ENCODE data around the gene TBC1D17. TPM values are rescaled to one million over a fixed set of nuclear protein-coding genes. Genes with fewer than 3 reads are reported as not detected.

The TBC1D17 gene
- total RNA-seq, 2 experiments from 2014 or later = 26.3 to 27.4 TPM

DNA sequence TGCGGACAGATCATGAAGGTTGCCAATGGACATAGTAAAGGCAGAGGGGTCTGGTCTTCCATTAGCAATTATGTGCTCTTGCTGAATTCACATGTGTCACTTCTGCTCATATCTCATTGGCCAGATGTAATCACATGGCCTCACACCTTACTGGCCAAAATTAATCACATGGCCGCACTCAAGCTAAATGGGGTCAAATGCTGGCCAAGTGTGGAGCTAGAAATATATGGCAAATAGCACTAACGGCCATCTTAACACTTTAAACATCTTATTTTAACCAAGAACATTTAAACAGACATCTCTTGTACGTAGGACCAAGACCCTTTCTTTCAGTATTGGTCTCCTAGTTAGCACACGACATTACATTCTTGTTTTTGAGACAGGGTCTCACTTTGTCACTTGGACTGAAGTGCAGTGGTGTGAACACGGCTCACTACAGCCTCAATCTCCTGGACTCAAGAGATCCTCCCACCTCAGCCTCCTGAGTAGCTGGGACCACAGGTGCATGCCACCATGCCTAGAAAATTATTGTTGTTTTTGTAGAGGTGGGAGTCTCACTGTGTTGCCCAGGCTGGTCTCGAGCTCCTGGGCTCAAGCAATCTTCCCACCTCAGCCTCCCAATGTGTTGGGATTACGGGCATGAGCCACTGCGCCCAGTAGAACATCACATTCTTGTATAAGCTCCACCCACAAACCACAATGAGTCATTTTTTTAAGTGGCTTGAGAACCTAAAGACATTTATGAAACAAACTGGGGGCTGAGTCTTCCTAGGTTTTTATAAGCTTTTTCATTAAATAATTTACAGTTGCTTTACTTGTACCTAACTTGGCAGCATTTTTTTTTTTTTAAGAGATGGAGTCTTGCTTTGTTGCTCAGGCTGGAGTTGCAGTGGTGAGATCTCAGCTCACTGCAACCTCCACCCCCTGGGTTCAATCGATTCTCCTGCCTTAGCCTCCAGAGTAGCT is 29.5 kb upstream of the TBC1D17 start:
- POLR2A ChIA-PET = interaction anchor here (1.1 kb wide), 1 partner anchor 21 kb away, joined by 5 read pairs; no protein-coding TSS in a partner anchor
- CTCF ChIA-PET = interaction anchor here (0.9 kb wide), 1 partner anchor 22 kb away, joined by 3 read pairs; no protein-coding TSS in a partner anchor

DNA sequence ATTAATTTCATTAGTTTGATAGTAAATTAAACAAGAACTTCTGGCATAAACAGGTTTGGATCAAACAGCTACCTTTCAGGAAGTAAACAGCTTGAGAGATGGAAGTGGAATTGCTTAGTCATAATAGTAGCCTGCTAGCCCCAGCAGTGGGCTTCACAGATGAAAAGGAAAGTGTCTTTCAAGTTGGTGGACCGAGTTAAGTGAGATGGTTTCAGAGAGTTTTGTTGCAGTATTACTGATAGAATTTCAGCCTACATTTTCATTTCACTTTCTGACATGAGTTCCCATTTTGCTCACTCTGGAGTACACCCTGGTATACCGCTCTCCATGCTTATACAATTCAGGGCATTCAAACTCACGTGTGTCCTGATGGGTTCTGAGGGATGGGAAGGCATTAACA is 28.6 kb upstream of the TBC1D17 start:
- ChIA-PET CTCF (no interaction called here), POLR2A (interaction anchor here (1.1 kb wide), 1 partner anchor 20 kb away, joined by 5 read pairs; no protein-coding TSS in a partner anchor)

DNA sequence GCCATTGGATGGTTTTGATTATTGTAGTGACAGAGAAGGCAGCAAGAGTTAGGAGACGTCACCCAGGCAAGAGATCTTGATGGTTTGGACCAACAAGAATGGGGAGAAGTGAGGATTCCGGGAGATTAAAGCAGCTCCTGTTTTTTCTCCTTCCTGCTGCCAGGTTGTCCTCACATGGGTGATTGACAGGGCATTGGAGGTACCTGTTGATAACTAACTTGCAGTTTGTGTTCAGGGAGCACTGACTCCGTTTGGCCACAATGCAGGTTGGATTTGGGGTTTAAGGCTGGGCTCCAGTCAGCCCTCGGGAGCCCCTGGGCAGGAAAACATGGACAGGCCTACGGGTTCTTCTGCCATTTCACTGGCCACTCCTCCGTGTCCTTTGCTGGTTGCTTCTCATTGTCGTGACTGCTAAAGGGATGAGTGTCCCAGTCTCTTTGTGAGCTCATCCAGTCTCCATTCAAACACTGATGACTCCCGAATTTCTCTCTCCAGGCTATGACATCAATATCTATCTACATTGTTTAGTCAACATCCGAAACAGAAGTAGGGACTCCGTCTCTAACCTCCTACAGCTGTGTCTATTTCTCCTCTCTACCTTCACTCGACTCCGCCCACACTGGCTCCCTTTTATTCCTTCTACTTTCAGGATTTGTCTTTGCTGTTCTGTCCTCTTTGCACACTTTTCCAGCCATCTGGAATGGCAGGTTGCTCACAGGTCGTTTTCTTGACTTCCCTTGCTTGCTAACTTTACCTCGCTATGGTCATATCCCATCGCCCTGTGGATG is 27.9 kb upstream of the TBC1D17 start:
- CTCF ChIA-PET = interaction anchor here (1.1 to 1.5 kb wide), 3 partner anchors 80 to 347 kb away, joined by 3 read pairs; partner anchors contain the start of genes ATF5 and NUP62

DNA sequence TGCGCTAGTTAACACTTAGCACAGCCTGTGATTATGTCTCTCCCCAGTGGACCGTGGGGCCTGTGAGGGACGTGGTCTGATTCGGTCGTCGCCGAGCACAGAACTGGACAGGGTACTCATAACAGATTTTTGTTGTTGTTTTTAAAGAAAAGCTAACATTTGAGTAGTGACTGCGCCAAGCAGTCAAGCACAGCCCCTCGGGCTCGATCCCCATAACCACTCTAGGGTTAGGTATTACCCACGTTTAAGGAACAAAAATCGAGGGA is 27.3 kb upstream of the TBC1D17 start:
- ChIA-PET POLR2A (interaction anchor here (0.8 to 1.8 kb wide), 4 partner anchors 14 to 80 kb away, joined by 3 to 9 read pairs (median 4); partner anchors contain the start of gene PNKP), CTCF (interaction anchor here (1.0 to 1.5 kb wide), 6 partner anchors 13 to 347 kb away, joined by 3 to 4 read pairs (median 3); partner anchors contain the start of genes ATF5 and NUP62)

More for the DNA sequence above, 27.9 kb upstream of the TBC1D17 start:
- POLR2A ChIA-PET = interaction anchor here (1.1 to 1.6 kb wide), 2 partner anchors 14 to 17 kb away, joined by 4 to 5 read pairs; no protein-coding TSS in a partner anchor

DNA sequence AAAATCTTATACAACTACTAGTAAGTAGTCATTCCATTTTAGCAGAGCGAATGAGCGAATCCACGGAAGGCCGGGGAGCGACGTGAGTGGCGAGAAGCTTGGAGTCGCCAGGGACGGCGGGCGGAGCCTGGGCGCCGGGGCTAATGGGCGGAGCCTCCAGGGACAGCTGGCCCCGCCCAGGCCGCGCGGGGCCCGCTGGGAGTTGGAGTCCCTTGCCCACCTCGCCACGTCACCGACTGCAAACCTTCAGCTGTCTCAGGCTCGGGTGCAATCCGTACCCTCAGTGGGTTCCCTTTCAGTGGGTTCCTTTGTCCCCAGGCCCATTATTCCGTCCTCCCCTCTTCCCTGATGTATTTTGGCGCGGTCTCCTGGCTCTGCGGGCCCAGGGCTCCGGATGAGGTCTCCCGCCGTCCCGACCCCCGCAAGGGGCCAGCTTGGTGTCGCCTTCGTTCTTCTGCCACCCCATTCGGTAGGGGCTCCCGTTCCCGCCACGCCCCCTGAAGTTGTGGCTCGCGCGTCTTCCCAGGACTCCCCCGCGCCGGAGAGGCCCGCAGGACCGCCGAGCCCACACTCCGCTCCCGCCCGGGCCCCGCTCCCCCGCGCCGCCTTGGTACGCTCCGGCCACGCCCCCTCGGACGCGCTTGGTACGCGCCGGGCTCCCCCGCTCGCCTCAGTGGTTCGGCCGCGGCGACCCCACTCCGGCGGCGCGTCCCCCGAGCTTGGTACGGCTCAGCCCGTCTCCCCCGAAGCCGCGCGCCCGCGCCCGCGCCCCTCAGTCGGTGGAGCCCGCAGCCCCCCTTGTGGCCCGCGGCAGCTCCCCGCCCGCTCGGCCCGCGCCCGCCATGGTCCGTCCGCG is 26.8 kb upstream of the TBC1D17 start, which contains the start of gene PTOV1:
PTOV1 (plus strand) TSS at position 673 of the 856 bp plus-strand sequence.
- ChIA-PET POLR2A (interaction anchor here (0.6 to 1.8 kb wide), 6 partner anchors 13 to 79 kb away, joined by 3 to 13 read pairs (median 4); partner anchors contain the start of gene PNKP), CTCF (interaction anchor here (1.0 to 1.5 kb wide), 7 partner anchors 13 to 348 kb away, joined by 3 to 4 read pairs (median 3); partner anchors contain the start of genes ATF5 and NUP62)

DNA sequence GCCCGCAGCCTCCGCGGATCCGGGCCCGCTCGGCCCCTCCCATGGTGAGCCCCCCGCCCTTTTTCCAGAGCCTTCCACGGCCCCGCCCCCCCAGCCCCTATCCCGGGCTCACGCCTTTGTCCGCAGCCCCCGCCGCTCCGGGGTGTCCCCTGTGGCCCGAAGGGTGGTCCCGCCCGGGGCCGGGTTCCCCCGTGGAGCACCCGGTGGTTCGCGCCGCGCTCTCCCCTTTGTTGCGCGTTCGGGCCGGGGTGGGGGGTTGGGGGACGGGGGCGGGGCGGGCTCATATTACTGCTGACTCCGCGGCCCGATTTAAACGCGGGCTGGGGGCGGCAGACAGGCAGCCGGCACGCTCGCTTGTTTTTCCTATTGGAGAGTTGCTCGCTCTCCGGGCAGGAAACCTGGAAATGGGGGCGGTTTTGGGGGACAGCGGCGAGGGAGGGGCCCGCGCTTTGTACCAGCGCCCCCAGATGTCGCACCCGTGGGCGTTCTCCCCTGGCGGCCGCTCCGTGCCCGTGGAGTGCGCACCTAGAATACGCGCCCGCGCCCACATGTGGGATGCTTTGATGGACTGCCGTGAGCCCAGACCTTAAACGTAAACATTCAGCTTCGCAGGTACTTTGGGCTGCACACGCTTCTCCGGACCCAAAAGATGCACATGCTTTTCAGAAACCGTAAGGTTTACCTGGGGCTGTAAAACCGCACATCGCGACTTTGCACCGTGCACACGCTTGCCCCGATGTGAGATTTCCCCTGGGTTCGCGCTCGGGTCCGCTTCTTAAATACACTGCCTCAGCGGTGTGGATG is 25.8 kb upstream of the TBC1D17 start:
- CTCF ChIA-PET = interaction anchor here (0.6 to 1.0 kb wide), 2 partner anchors 17 to 131 kb away, joined by 3 read pairs; no protein-coding TSS in a partner anchor
- POLR2A ChIA-PET = interaction anchor here (0.8 to 2.4 kb wide), 4 partner anchors 12 to 18 kb away, joined by 3 to 10 read pairs (median 6); partner anchors contain the start of gene PNKP

DNA sequence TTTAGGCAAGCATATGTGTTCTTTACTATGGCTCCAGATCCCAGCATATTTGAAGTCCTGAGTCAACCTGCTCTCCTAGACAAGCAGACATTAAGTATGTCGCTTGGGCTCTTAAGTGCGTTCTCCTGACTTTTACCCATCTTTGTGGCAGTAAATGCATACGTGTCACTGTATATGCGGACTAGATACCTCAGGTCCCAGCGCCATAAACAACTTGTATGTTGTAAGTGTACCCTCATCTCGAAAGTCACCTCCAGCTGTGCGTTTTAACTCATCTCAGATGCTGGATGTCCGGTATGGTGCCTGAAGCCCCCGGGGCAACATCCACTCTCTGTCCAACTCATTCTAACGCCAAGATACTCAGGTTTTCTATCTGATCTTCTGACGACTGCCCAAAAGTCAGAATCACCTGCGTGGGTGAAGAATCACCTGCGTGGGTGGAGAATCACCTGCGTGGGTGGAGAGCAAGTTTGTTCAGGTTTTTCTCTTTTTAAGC is 24.8 kb upstream of the TBC1D17 start:
- POLR2A ChIA-PET = interaction anchor here (0.7 to 2.4 kb wide), 3 partner anchors 11 to 250 kb away, joined by 3 to 10 read pairs (median 4); no protein-coding TSS in a partner anchor
- CTCF ChIA-PET = interaction anchor here (0.6 to 0.7 kb wide), 4 partner anchors 17 to 743 kb away, joined by 3 to 4 read pairs (median 4); no protein-coding TSS in a partner anchor

DNA sequence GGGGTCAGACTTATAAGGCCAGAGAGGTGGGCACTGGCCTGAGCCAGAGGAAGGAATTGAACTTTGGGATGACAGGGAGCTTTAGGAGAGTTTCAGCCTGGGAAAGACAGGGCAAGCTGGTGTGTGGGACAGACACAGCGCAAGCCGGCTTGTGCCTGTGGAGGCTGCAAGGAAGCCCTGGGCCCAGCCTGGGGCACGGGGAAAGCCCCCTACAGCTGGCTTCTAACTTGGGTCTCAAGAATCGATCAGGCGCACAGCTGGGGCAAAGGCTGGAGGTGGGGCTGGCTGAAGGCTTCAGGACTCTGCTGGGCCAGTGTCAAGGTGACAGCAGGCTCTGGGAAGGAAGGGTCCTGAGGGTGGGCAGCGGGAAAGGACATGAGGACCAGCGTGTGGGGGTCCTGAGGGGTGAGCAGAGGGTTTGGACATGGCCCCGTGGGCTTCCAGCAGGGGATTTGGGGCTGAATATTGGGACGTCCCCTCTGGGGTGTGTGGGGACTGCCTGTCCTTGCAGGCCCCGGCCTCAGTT is 23.6 kb upstream of the TBC1D17 start:
- CTCF ChIA-PET = interaction anchor here (0.7 kb wide), 1 partner anchor 68 kb away, joined by 5 read pairs; no protein-coding TSS in a partner anchor

DNA sequence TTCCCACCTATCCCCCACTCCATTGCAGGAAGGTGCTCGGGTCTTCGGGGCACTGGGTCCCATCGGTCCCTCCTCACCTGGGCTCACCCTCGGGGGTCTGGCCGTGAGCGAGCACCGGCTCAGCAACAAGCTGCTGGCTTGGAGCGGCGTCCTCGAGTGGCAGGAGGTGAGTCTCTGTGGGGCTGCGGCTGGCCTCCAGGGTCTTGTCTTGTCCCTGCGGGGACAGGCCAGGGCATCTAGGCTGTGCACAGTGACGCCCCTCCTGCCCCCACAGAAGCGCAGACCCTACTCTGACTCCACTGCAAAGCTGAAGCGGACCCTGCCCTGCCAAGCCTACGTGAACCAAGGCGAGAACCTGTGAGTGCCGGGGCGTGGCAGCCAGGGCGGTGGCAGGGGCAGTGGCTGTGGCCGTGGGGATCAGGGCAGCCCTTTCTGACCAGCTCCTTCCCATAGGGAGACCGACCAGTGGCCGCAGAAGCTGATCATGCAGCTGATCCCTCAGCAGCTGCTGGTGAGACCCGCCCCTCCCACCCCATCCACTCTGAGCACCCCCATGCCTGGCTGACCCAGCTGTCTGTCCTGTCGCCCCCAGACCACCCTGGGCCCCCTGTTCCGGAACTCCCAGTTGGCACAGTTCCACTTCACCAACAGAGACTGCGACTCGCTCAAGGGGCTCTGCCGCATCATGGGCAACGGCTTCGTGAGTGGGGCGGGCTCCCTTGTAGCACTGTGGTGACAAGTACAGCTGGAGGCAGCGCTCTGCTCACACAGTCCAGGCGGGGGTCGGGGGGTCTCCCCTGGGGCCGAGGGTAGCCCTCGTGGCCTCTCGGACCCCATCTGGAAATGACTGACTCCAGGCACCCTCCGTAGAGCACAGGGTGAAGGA is 22.9 kb upstream of the TBC1D17 start:
- CTCF ChIA-PET = no interaction called here
- POLR2A ChIA-PET = interaction anchor here (0.7 to 2.4 kb wide), 3 partner anchors 9 to 15 kb away, joined by 3 to 10 read pairs (median 3); no protein-coding TSS in a partner anchor

More for the DNA sequence above, 23.6 kb upstream of the TBC1D17 start:
- POLR2A ChIA-PET = interaction anchor here (0.6 to 2.4 kb wide), 5 partner anchors 10 to 655 kb away, joined by 3 to 10 read pairs (median 3); no protein-coding TSS in a partner anchor

DNA sequence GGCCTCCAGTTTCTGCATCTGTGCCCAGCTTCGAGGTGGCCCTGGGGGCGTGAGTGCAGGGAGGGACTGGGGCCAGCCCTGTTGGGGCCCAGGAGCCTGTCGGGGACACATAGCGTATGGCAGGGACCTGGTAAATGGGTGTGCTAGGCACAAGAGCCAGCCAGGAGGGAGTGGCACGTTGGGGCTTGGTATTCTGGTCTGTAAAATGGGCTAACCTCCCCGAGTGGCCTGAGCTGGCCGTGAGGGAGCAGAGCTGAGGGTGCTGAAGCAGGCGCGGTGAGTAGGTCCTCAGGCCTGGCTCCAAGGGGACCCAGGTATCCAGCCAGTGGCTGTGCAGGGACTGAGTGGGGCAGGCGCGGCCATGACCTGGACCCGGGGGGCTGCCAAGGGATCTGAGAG is 22.2 kb upstream of the TBC1D17 start:
- CTCF ChIA-PET = no interaction called here
- POLR2A ChIA-PET = no interaction called here

DNA sequence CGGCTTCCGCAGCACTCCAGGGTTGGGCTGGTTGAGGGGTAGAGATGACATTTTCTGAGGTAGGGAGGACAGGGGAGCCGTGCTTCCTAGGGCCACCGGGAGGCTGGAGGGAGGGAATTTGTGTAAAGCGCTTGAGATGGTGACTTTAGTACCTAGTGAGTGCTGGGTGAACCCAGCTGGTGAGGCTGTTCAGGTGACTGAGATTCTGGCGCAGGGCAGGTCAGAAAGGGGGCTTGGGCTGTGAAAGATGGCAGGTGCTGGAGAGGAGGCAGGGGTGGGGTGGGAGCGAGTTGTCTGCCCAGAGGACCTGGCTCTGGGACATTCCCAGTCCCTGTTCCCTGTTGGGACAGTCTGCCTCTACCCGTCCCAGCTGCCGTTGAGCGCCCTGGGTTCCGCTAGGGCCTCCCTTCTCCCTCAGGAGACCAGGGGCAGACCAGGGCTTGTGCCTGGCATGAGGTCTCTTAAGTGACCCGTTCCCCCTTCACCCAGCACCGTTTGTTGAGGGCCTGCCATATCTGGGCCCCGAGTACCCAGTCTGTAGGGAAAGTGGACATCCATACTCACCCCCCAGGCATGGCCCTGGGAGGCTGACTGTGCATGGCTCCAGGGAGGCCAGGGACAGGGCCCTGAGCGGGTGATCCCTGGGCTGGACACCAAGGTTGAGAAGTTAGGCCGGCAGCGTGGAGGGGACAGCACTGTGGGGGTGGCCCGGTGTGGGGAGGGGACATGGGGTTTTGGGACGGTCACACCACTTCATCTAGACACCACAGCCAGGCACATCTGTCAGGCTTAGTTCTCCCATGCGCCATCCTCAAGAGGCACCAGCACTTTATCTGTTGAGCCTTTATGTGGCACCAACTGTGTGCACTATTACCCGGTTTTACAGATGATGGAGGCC is 21.6 kb upstream of the TBC1D17 start:
- CTCF ChIA-PET = no interaction called here
- POLR2A ChIA-PET = no interaction called here

DNA sequence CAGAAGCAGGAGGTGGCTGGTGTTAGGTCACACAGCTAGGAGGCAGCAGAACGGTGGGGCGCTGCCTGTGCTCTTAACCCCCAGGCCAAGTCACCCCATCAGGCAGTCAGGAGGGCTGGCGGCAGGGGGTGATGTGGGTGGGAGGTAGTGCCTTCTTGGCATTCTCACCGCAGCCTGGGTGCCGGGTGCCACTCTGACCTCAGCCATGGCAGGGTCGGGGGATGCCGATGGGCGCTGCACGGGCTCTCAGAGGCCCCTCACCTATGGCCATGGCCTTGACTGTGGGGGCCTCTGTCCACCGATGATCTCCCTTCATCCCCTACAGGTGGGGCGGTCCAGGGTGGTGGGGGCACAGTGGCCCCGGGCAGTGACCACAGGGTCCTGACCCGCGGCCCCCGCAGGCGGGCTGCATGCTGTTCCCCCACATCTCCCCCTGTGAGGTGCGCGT is 20.9 kb upstream of the TBC1D17 start:
- ChIA-PET POLR2A (no interaction called here), CTCF (no interaction called here)

DNA sequence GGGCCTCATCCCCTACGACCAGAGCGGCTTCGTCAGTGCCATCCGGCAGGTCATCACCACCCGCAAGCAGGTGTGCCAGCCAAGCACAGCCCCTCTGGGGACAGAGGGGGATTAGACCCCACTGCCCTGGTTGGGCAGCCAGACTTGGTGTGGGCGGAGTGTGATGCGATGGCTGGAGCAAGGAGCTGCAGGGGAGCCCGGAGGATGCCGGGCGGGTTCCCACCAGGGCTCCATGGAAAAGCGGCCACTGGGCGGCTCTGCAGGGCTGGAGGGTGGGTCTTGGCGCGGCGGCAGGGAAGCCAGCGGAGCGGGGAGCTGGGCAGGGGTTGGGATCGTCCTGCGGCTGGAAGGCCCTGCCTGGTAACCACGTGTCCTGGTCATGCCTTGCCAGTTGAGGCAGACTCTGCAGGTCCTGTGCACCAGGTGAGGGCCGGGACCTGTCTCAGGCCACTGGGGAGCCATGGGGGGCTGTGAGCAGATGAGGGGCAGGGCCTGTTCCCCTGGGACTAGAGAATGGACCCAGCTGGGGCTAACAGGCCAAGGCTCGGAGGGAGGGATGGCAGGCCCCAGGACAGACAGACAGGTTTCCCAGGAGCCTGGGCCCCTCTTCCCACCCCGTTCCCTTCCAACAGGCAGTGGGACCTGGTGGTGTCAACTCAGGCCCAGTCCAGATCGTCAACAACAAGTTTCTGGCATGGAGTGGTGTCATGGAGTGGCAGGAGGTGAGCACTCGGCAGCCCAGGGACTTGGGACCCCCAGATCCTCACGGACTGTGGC is 20.3 kb upstream of the TBC1D17 start:
- CTCF ChIA-PET = no interaction called here
- POLR2A ChIA-PET = no interaction called here

DNA sequence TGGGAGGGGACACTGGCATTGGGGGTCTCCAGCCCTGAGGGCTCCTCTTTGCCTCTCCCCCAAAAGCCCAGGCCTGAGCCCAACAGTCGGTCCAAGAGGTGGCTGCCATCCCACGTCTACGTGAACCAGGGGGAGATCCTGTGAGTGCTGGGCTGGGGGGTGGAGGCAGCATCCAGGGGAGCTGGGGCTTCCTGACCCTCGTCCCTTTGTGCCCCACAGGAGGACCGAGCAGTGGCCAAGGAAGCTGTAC is 19.7 kb upstream of the TBC1D17 start:
- CTCF ChIA-PET = no interaction called here
- POLR2A ChIA-PET = no interaction called here
